GM18519 (cell line): ENCODE data around the gene RAB11B.
A peak's percentile ranks its signal among the peaks of the same experiment; 100 is the strongest.
"Not testable (repeated sequence)": the region's sequence is repeated elsewhere in the genome, so short reads cannot be mapped to it uniquely, and the experiment has no call there.

Experiments
- ATAC-seq: cut with Tn5 transposase; IDR thresholded peaks from one replicate; pipeline ENCODE4 v1.9.1; 2021; ENCODE audit warnings: mild to moderate bottlenecking, moderate library complexity; ENCODE audit not compliant: unreplicated experiment, low FRiP score

The RAB11B gene

GRCh38 chr19:8423817-8424223 is 33.7 kb downstream of the RAB11B start:
- no peak for ATAC-seq

- not testable (repeated sequence) for ATAC-seq
Observed at GRCh38 chr19:8425331-8425730, 35.2 kb downstream of the RAB11B start.

- no peak for ATAC-seq
Observed at GRCh38 chr19:8426283-8426682, 36.1 kb downstream of the RAB11B start.

GRCh38 chr19:8429044-8429443 is 38.9 kb downstream of the RAB11B start:
- no peak for ATAC-seq

GRCh38 chr19:8429826-8430225 is 39.7 kb downstream of the RAB11B start:
- ATAC-seq, result no peak

- no peak for ATAC-seq
Observed at GRCh38 chr19:8430650-8431049, 40.5 kb downstream of the RAB11B start.

- no peak for ATAC-seq
Observed at GRCh38 chr19:8438236-8438635, 48.1 kb downstream of the RAB11B start.

GRCh38 chr19:8441725-8442544 is 51.8 kb downstream of the RAB11B start:
- no peak for ATAC-seq

GRCh38 chr19:8444140-8444676 is 54.0 kb downstream of the RAB11B start:
- ATAC-seq, result not testable (repeated sequence)

- peak; percentile 64 for ATAC-seq
Observed at GRCh38 chr19:8444677-8445487, 54.7 kb downstream of the RAB11B start, which contains the start of gene HNRNPM. TSS of gene HNRNPM (plus strand) at chr19:8444975. CDS start at chr19:8444999, 24 bp downstream.

GRCh38 chr19:8445488-8446001 is 55.4 kb downstream of the RAB11B start:
- ATAC-seq, result peak; percentile 15

- ATAC-seq, result no peak
Observed at GRCh38 chr19:8446061-8446709, 56.0 kb downstream of the RAB11B start.

GRCh38 chr19:8449830-8450229 is 59.7 kb downstream of the RAB11B start:
- ATAC-seq, result no peak

- no peak for ATAC-seq
Observed at GRCh38 chr19:8451377-8451776, 61.2 kb downstream of the RAB11B start.

- no peak for ATAC-seq
Observed at GRCh38 chr19:8451885-8452284, 61.7 kb downstream of the RAB11B start.

- no peak for ATAC-seq
Observed at GRCh38 chr19:8452446-8453123, 62.4 kb downstream of the RAB11B start.

GRCh38 chr19:8453616-8454015 is 63.5 kb downstream of the RAB11B start:
- no peak for ATAC-seq
